Fibroblast of lung (primary cell): ENCODE results near the gene ZDHHC8. TPM values are rescaled to one million over a fixed set of nuclear protein-coding genes. Genes with fewer than 3 reads are reported as not detected.

Experiments
- DNase-seq, 2 donors: peaks; one replicate each; pipeline versions ENCODE4 v3.0.0 to v3.0.0-alpha.2; 2010; ENCODE audit warnings: low read depth in 2 of 2
- H2AFZ ChIP-seq: 2 replicates; pipeline ENCODE4 v1.5.1; 2012; ENCODE audit warnings: low read length, control low read depth, inconsistent platforms
- H3K27ac ChIP-seq: 2 replicates; pipeline ENCODE4 v1.5.1; 2011; ENCODE audit warnings: low read length, control low read depth; ENCODE audit not compliant: insufficient read depth
- H3K27me3 ChIP-seq: 2 replicates; pipeline ENCODE4 v1.5.1; 2011; ENCODE audit warnings: mild to moderate bottlenecking, low read length; ENCODE audit not compliant: control insufficient read depth, insufficient read depth
- H3K36me3 ChIP-seq: 2 replicates; pipeline ENCODE4 v1.5.1; 2011; ENCODE audit warnings: low read length; ENCODE audit not compliant: control insufficient read depth, insufficient read depth
- H3K4me1 ChIP-seq: 2 replicates; pipeline ENCODE4 v1.5.1; 2011; ENCODE audit warnings: low read length; ENCODE audit not compliant: control insufficient read depth, insufficient read depth; ENCODE audit errors: extremely low read depth
- H3K4me2 ChIP-seq: 2 replicates; pipeline ENCODE4 v1.5.1; 2011; ENCODE audit warnings: low read length, control low read depth; ENCODE audit not compliant: insufficient read depth; ENCODE audit errors: extremely low read depth
- H3K4me3 ChIP-seq, 4 experiments: fragments of 200-600 bp in 1 of 4; sonication (generic) in 1 of 4; replicated peaks in 1 of 4; 2 replicates each; pipeline ENCODE4 v1.5.1; 2011 to 2016; ENCODE audit warnings: low read length in 4 of 4, low read depth in 3 of 4, mild to moderate bottlenecking in 3 of 4, control low read depth in 2 of 4, inconsistent platforms in 1 of 4, mixed read lengths in 1 of 4; ENCODE audit not compliant: insufficient read depth in 1 of 4; ENCODE audit errors: control extremely low read depth in 1 of 4
- H3K79me2 ChIP-seq: 2 replicates; pipeline ENCODE4 v1.5.1; 2012; ENCODE audit warnings: mild to moderate bottlenecking, low read length, inconsistent platforms; ENCODE audit not compliant: control insufficient read depth, insufficient read depth
- H3K9ac ChIP-seq: 2 replicates; pipeline ENCODE4 v1.5.1; 2011; ENCODE audit warnings: mild to moderate bottlenecking, low read length, control low read depth; ENCODE audit not compliant: insufficient read depth
- H3K9me3 ChIP-seq: 2 replicates; pipeline ENCODE4 v1.5.1; 2012; ENCODE audit warnings: low read depth, low read length; ENCODE audit not compliant: control insufficient read depth, insufficient read depth
- H4K20me1 ChIP-seq: 2 replicates; pipeline ENCODE4 v1.5.1; 2011; ENCODE audit warnings: low read length; ENCODE audit not compliant: control insufficient read depth, insufficient read depth; ENCODE audit errors: extremely low read depth
- EZH2 ChIP-seq: IDR thresholded peaks from 2 replicates; pipeline ENCODE4 v1.5.1; 2012; ENCODE audit warnings: low read length, control low read depth, mild to moderate bottlenecking; ENCODE audit errors: missing control alignments
- polyA plus RNA-seq, 2 donors: library from polyadenylated mRNA; depleted of rRNA in 1 of 2; stranded (reverse) in 1 of 2; unstranded in 1 of 2; fragments of >200 nt; gene quantifications; 2 replicates each; pipeline ENCODE4 v1.2.1, GENCODE V29; 2011 to 2012; ENCODE audit warnings: missing spikeins in 1 of 2
- total RNA-seq: library from RNA; depleted of rRNA; stranded (reverse); fragments of >200 nt; gene quantifications from 2 replicates; pipeline ENCODE4 v1.2.1, GENCODE V29; 2014
- TF ChIP-seq, protein P1 (sequence below), 2 donors: IDR thresholded peaks in 1 of 2; conservative IDR thresholded peaks in 1 of 2; 1 replicate in 1 of 2; 2 replicates in 1 of 2; pipeline ENCODE4 v1.5.1; 2011 to 2012; ENCODE audit warnings: low read length in 2 of 2, control low read depth in 1 of 2, inconsistent platforms in 1 of 2, low read depth in 1 of 2, mild to moderate bottlenecking in 1 of 2

ZDHHC8 gene
- total and polyA plus RNA-seq, 2 donors (not counting 1 experiment from before 2014, with no cell fraction given): 6.6 to 26.2 TPM

GRCh38 chr22:20084547-20085413, 46.8 kb upstream of the ZDHHC8 start:
- H3K9ac ChIP-seq: no peak overlapping the region
- H3K27ac ChIP-seq: no peak overlapping the region
- H4K20me1 ChIP-seq: no peaks in the 10 kb centered on the region
- no peak overlapping the region for H3K4me2 ChIP-seq
- H3K36me3 ChIP-seq: peaks cover 24% of the 10 kb centered on the region
- no peaks in the 10 kb centered on the region for H3K27me3 ChIP-seq
- peaks cover 6% of the 10 kb centered on the region for H3K4me1 ChIP-seq
- no peak overlapping the region for H2AFZ ChIP-seq
- peak in 1 of 2 donors; percentile 7 for DNase-seq
- TF ChIP-seq, protein P1, sequence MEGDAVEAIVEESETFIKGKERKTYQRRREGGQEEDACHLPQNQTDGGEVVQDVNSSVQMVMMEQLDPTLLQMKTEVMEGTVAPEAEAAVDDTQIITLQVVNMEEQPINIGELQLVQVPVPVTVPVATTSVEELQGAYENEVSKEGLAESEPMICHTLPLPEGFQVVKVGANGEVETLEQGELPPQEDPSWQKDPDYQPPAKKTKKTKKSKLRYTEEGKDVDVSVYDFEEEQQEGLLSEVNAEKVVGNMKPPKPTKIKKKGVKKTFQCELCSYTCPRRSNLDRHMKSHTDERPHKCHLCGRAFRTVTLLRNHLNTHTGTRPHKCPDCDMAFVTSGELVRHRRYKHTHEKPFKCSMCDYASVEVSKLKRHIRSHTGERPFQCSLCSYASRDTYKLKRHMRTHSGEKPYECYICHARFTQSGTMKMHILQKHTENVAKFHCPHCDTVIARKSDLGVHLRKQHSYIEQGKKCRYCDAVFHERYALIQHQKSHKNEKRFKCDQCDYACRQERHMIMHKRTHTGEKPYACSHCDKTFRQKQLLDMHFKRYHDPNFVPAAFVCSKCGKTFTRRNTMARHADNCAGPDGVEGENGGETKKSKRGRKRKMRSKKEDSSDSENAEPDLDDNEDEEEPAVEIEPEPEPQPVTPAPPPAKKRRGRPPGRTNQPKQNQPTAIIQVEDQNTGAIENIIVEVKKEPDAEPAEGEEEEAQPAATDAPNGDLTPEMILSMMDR (conservative IDR thresholded peaks at IDR 0.05 in 1 of 2, IDR thresholded peaks at IDR 0.05 in 1 of 2; ENCODE audit: low read depth in 1 of 2, low read length in 2 of 2): peak; percentile 12 to 30
- no peak for TF ChIP-seq EZH2
- peaks cover 84% of the 10 kb centered on the region for H3K79me2 ChIP-seq
- H3K4me3 ChIP-seq: no peak overlapping the region
- no peaks in the 10 kb centered on the region for H3K9me3 ChIP-seq

- H3K79me2 ChIP-seq: peaks cover 82% of the 10 kb centered on the region
- no peak overlapping the region for H3K9ac ChIP-seq
- DNase-seq: no peak
- no peaks in the 10 kb centered on the region for H3K27me3 ChIP-seq
- peaks cover 27% of the 10 kb centered on the region for H3K36me3 ChIP-seq
- no peaks in the 10 kb centered on the region for H3K9me3 ChIP-seq
- no peak overlapping the region for H3K4me3 ChIP-seq
- H2AFZ ChIP-seq: no peak overlapping the region
- TF ChIP-seq, protein P1 (conservative IDR thresholded peaks at IDR 0.05 in 1 of 2, IDR thresholded peaks at IDR 0.05 in 1 of 2; ENCODE audit: low read depth in 1 of 2, low read length in 2 of 2): no peak
- no peak for TF ChIP-seq EZH2
- H3K4me1 ChIP-seq: peaks cover 6% of the 10 kb centered on the region
- no peak overlapping the region for H3K4me2 ChIP-seq
- H4K20me1 ChIP-seq: no peaks in the 10 kb centered on the region
- no peak overlapping the region for H3K27ac ChIP-seq
These were observed 46.0 kb upstream of the ZDHHC8 start for GRCh38 chr22:20085651-20086050.

DNA sequence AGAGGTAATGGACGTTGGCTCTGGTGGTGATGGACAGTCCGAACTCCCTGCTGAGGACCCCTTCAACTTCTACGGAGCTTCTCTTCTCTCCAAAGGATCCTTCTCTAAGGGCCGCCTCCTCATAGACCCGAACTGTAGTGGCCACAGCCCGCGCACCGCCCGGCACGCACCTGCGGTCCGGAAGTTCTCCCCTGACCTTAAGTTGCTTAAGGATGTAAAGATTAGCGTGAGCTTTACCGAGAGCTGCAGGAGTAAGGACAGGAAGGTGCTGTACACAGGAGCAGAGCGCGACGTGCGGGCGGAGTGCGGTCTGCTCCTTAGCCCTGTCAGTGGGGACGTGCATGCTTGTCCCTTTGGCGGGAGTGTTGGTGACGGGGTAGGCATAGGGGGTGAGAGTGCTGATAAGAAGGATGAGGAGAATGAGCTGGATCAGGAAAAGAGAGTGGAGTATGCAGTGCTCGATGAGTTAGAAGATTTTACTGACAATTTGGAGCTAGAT, 45.5 kb upstream of the ZDHHC8 start:
- Histone ChIP-seq H3K9ac (no peak overlapping the region), H3K9me3 (no peaks in the 10 kb centered on the region), H3K4me1 (peaks cover 6% of the 10 kb centered on the region), H2AFZ (no peak overlapping the region), H3K79me2 (peaks cover 78% of the 10 kb centered on the region), H3K4me2 (no peak overlapping the region), H3K36me3 (peaks cover 29% of the 10 kb centered on the region), H3K4me3 (no peak overlapping the region), H3K27ac (no peak overlapping the region), H3K27me3 (no peaks in the 10 kb centered on the region), H4K20me1 (no peaks in the 10 kb centered on the region)
- DNase-seq: no peak
- TF ChIP-seq EZH2: no peak
- TF ChIP-seq, protein P1 (conservative IDR thresholded peaks at IDR 0.05 in 1 of 2, IDR thresholded peaks at IDR 0.05 in 1 of 2; ENCODE audit: low read depth in 1 of 2, low read length in 2 of 2): no peak
